ENCODE data around the gene MGAT5B.

DNA sequence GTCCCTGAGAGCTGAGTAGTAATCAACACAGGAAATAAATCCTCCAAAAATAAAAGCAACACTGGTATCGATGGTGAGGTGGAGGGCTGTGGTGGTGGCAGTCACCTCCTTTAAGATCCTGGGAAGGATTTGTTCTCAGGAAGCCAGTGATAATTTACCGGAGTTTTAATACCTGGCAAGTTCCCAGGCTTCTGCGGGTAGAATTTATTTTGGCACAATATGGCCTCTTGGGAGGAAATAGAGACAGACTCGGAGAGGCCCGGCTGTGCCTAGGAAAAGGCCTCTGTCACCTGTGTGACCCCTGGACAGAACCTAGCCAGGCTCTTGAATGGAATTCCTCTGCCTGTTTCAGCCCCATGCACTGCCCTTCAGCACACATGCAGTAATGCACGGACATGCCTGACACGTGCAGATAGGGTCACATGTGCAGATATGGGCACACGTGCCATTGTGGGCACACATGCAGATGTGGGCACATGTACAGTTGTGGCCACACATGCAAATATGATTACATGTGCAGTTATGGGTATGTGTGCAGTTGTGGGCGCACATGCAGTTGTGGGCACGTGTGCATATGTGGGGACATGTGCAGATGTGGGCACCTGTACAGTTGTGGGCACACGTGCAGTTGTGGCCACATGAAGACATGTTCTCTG is 33.5 kb downstream of the MGAT5B start:
- TF ChIP-seq, protein P1, sequence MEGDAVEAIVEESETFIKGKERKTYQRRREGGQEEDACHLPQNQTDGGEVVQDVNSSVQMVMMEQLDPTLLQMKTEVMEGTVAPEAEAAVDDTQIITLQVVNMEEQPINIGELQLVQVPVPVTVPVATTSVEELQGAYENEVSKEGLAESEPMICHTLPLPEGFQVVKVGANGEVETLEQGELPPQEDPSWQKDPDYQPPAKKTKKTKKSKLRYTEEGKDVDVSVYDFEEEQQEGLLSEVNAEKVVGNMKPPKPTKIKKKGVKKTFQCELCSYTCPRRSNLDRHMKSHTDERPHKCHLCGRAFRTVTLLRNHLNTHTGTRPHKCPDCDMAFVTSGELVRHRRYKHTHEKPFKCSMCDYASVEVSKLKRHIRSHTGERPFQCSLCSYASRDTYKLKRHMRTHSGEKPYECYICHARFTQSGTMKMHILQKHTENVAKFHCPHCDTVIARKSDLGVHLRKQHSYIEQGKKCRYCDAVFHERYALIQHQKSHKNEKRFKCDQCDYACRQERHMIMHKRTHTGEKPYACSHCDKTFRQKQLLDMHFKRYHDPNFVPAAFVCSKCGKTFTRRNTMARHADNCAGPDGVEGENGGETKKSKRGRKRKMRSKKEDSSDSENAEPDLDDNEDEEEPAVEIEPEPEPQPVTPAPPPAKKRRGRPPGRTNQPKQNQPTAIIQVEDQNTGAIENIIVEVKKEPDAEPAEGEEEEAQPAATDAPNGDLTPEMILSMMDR (IDR thresholded peaks at IDR 0.05; ENCODE audit: low read depth, low read length, poor library complexity, severe bottlenecking): no peak
- TF ChIP-seq EZH2phosphoT487 (IDR thresholded peaks at IDR 0.05; ENCODE audit: borderline replicate concordance, low read length): no peak

Data from DOHH2 (cell line).